Keratinocyte (primary cell): Measurements from ENCODE around the gene GTF2H4.

ENCODE experiments used
- EZH2 ChIP-seq: IDR thresholded peaks from one replicate; pipeline ENCODE4 v1.6.1; 2012; ENCODE audit warnings: inconsistent platforms, mild to moderate bottlenecking, low read length, moderate library complexity
- TF ChIP-seq, protein P1 (sequence below), 3 experiments: IDR thresholded peaks in 1 of 3; conservative IDR thresholded peaks in 1 of 3; optimal IDR thresholded peaks in 1 of 3; 2 replicates in 2 of 3; 3 replicates in 1 of 3; pipeline versions ENCODE3 to v1.5.1; 2011; ENCODE audit warnings: low read length in 3 of 3, mild to moderate bottlenecking in 3 of 3, moderate library complexity in 2 of 3, control low read depth in 1 of 3, inconsistent platforms in 1 of 3; ENCODE audit not compliant: insufficient read depth in 2 of 3; ENCODE audit errors: extremely low read depth in 1 of 3

DNA sequence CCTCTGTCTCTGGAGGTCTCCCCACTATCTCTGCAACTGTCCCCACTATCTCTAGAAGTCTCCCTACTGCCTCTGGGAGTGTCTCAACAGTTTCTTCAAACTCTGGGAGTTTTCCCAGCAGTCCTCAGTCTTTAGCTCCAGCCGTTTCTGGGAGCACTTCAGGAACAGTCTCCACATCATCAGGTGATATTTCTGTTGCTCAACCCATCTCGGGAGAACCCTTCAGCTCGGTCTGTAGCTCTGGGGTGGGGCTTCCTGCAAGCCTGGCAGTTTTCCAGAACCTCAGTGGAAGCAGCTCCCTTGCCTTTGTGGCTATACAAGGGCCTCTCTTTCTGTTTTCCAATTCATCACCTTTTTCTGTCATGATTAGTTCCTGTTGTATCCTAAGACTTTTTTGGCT, 27.0 kb downstream of the GTF2H4 start:
- TF ChIP-seq, protein P1, sequence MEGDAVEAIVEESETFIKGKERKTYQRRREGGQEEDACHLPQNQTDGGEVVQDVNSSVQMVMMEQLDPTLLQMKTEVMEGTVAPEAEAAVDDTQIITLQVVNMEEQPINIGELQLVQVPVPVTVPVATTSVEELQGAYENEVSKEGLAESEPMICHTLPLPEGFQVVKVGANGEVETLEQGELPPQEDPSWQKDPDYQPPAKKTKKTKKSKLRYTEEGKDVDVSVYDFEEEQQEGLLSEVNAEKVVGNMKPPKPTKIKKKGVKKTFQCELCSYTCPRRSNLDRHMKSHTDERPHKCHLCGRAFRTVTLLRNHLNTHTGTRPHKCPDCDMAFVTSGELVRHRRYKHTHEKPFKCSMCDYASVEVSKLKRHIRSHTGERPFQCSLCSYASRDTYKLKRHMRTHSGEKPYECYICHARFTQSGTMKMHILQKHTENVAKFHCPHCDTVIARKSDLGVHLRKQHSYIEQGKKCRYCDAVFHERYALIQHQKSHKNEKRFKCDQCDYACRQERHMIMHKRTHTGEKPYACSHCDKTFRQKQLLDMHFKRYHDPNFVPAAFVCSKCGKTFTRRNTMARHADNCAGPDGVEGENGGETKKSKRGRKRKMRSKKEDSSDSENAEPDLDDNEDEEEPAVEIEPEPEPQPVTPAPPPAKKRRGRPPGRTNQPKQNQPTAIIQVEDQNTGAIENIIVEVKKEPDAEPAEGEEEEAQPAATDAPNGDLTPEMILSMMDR (optimal IDR thresholded peaks at IDR 0.05 in 1 of 3, IDR thresholded peaks at IDR 0.05 in 1 of 3, conservative IDR thresholded peaks at IDR 0.05 in 1 of 3; ENCODE audit: extremely low read depth in 1 of 3, insufficient read depth in 2 of 3, low read length in 3 of 3) = no peak
- TF ChIP-seq EZH2 = no peak
